Epithelial cell of esophagus (primary cell): Measurements from ENCODE around the gene TTC27.
A peak's percentile ranks its signal among the peaks of the same experiment; 100 is the strongest.

Experiments used
- DNase-seq: peaks from one replicate; pipeline ENCODE4 v3.0.0; 2010; ENCODE audit warnings: low read depth
- H3K4me3 ChIP-seq: 2 replicates; pipeline ENCODE4 v1.5.1; 2011; ENCODE audit warnings: mild to moderate bottlenecking, low read length, control low read depth
- CTCF ChIP-seq: IDR thresholded peaks from 2 replicates; pipeline ENCODE4 v1.5.1; 2011; ENCODE audit warnings: low read depth, mild to moderate bottlenecking, low read length, control low read depth, inconsistent platforms; ENCODE audit not compliant: insufficient read depth; ENCODE audit errors: missing control alignments

The TTC27 gene

GRCh38 chr2:32806857-32807256, 179.0 kb downstream of the TTC27 start:
- no peak overlapping the region for H3K4me3 ChIP-seq
- no peak for TF ChIP-seq CTCF
- peak; percentile 88 for DNase-seq

- H3K4me3 ChIP-seq = no peak overlapping the region
- no peak for DNase-seq
- no peak for TF ChIP-seq CTCF
These were observed 179.8 kb downstream of the TTC27 start for GRCh38 chr2:32807662-32808061.

- DNase-seq = peak; percentile 70
- TF ChIP-seq CTCF = no peak
These were observed 183.2 kb downstream of the TTC27 start for GRCh38 chr2:32810909-32811495.

GRCh38 chr2:32811696-32812095, 183.8 kb downstream of the TTC27 start:
- H3K4me3 ChIP-seq = no peak overlapping the region
- DNase-seq = no peak
- no peak for TF ChIP-seq CTCF

More at GRCh38 chr2:32810909-32811495, 183.2 kb downstream of the TTC27 start:
- no peak overlapping the region for H3K4me3 ChIP-seq

GRCh38 chr2:32812316-32812715, 184.5 kb downstream of the TTC27 start:
- no peak for TF ChIP-seq CTCF
- no peak overlapping the region for H3K4me3 ChIP-seq
- peak; percentile 52 for DNase-seq

GRCh38 chr2:32820088-32820487, 192.2 kb downstream of the TTC27 start:
- no peak for DNase-seq
- TF ChIP-seq CTCF = no peak
- H3K4me3 ChIP-seq = no peak overlapping the region

- no peak for DNase-seq
- no peak for TF ChIP-seq CTCF
- H3K4me3 ChIP-seq = no peak overlapping the region
These were observed 192.9 kb downstream of the TTC27 start for GRCh38 chr2:32820701-32821100.
